Central memory CD4-positive, alpha-beta T cell (primary cell): ENCODE measurements around the gene TOX4.
"Not testable (repeated sequence)": the region's sequence is repeated elsewhere in the genome, so short reads cannot be mapped to it uniquely, and the experiment has no call there.

Source experiments
- DNase-seq: peaks from one replicate; pipeline ENCODE4 v3.0.0; 2022
- total RNA-seq, 3 experiments: gene quantifications; one replicate each; lab custom pipeline; 2026; lab: John Stamatoyannopoulos, UW

The TOX4 gene
- total RNA-seq = 102 to 116 (median 109) reads per million in 3 experiments

DNA sequence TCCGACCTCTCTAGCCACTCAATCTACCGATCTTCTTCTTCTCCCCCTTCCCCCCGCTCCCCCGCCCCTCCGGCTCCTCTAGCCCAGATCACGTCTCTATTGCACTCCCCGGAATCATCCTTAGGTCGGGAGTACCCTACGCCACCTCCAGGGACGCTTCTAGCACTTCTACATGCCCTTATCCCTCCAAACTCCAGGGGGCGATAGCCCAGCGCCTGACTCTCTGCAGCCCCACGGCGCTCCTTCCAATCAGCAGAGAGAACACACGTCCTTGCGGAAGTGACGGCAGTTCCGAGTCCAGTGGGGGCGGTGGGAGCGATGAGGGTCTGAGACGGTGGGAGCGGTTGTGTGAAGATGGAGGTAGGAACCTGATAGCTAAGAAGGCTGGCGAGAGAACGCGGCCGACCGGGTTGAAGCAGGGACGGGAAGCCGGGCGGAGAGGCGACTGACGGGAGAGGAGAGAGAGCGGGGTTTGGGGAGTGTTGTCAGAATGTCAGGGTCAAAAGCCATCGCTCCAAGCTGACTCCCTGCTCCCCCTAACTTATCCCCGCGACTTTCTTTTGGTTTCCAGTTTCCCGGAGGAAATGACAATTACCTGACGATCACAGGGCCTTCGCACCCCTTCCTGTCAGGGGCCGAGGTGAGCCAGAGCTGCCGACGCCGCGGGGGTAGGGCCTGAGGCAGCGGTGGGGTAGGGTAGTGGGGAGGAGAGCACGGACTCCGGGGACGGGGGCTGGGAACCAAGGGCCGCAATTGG lies at the start of gene TOX4, which contains the start of gene RAB2B:
Gene TOX4, plus strand, starts transcription at position 271 of the 757 bp plus-strand sequence. Its CDS starts 84 bp downstream, at position 355.
Gene RAB2B, minus strand, starts transcription at position 35 of the 757 bp plus-strand sequence. CDS start 87 bp downstream, outside the sequence.
- DNase-seq = peak; percentile 98

DNA sequence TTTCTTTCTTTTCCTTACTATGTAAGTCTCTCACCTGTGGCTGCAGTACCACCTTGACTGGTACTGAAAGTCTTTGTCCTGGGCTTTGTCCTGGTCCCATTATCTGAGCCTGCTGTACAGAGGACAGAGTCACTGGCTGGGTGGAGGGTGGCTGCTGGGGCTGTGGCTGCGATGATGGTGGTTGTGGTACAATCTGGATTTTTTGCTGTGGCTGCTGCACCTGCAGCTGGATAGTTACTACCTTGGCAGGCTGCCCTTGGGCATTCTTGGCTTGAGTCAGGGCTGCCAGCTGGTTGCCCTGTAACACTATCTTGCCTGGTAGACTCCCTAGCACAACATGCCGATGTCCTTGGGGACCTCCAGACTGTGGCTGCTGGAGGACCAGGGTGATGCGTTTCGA lies 48.1 kb upstream of the TOX4 start:
- DNase-seq = no peak

DNA sequence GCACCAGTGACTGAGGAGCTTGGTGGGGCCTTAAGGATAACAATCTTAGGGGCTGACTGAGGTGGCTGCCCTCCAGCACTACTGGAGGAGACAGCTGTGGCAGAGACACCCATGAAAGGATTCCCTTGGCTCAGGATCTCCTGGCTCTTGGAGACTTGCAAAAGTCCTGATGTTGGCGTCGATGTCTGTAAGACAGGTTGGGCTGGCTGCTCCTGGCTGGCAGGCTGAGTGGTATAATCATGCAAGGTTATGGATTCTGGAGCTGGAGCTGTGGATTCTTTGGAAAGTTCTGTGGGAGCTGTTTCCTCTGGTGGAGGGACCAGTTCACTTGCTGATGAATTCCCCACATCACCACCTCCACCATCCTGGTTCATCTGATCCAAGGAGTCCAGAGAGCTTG lies 45.9 kb upstream of the TOX4 start:
- no peak for DNase-seq

DNA sequence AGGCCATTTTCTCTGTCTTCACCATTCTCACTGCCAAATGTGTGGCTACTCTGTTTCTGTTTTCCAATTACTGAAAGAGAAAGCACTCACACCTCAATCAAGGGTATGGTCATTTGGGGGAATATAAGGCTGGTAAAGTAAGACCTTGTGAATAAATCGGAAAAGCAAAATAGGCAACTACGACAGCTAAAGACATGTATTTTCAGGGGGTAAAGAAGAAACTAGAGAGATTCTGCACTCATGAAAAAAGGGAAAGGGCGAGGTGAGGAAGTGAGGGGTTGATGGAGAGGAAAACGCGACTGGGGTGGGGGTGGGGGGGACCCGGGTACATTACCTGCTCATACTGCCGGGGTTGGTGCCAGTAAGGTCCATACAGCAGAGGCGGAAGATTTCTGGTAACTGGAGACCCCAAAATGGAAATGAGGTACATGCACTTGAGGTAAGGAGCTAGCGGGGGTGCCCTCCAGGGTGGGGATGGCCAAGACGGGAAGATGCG lies 40.4 kb upstream of the TOX4 start:
- no peak for DNase-seq

DNA sequence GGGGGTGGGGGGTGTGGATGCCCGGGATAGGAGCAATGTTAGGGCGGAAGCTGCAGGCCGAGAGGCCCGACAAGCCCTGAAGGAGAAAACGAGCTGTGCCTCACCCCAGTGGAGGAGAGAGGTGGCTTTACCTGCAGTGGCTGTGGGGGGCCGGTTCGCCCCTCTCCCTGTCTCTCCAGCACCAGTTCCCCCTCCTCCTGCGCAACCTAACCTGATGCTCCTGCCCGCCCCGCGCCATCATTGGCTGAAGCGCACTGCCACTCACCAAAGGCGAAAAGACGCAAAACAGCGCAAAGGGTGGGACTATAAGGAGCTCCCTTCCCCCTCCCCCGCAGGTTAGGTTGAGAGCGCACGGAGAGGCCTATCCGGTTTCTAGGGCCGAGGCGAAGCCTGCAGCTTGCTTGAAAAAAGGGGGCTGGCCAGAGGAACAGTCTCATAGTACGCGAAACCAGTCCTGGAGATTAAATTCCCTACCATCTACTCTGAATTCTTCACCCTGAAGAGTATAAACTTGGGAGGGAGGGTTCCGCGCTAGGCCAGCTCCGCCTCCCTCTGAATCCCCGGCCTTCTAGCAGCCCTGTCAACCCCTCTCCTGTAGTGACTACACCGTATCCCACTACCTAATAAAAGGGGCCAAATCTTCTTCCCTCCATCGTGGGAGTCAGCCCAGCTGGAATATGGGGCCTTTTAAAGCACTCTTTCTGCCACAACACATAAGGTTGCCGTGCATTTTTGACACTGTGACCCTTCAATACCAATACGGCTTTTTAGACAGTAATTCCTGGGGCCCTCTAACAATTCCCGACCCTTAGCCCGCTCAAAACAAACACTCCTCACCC lies 39.7 kb upstream of the TOX4 start:
- DNase-seq = peak; percentile 97

DNA sequence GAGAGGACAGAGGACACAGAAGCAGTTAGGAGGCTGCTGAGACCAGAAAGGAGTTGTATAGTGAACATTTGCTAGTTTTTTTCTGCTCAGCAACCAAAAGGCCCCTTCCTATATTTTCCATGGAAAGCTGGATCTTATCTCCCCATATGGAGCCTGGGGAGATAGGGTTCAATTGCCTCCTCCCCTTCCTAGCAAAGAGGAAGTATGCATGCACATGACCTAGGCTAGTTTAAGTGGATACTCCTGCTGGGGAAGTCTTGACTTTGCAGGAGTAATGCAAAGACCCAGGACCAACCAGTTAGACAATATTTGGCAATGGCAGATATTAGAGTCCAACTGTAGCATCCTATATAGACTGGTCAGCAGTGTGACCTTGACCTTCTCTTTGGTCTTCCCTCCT lies 36.1 kb upstream of the TOX4 start:
- DNase-seq = no peak

DNA sequence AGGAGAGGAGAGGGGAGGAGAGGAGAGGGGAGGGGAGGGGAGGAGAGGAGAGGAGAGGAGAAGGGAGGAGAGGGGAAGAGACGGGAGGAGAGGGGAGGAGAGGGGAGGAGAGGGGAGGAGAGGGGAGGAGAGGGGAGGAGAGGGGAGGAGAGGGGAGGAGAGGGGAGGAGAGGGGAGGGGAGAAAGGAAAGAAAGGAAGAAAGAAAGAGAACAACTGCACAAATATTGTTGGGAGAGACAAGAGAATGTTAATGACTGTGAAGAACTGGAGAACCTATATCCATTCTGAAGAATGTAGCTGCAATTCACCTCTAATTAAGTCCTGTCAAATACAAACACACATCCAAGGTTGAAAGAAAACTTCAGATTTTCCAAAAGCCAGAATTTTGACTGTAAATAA lies 34.3 kb upstream of the TOX4 start:
- DNase-seq = not testable (repeated sequence)

DNA sequence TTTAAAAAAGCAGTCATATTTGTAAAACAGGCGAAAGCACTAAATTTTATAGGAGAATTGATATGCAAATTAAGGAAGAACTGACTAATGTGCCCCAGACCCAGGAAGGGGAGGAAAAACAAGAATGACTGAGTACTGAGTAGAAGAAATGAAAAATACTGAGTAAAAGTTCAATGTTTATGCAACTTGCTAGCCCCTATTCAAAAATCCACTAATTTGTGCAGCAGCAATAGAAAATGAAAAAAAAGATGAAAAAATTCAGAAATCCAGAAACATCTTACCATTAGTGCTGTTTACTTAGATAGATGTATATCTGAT lies 27.1 kb upstream of the TOX4 start:
- DNase-seq = no peak

DNA sequence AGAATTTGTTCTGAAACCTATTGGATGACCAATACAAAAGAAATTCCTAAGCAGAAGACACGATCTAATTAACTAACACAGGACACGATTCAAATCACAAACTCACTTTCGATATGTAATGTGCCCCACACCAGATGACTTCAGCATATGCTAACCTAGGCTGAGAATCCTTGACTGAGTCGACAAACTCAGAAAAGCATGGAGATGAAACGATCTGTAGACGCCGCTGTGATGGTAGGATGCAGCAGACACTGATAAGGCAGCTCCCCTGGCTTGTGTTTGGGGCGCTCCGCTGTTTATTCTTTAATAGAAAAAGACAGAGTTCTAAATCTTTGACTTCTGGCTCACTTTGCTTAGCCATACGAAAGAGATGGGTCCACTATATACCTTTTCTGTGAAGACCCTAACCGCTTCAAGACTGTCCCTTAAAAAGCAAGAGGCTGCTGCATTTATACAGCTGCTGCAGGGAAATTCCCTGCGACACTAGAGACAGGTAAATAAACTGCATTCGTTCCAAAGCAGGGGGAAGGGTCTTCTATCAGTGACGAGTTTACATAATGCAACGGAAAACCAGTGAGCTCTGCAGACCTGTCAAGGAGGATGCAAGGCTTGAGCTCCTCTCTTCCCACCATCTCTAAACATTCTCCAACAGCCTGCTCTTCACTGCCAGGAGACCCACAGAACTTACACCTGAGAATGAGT lies 22.0 kb upstream of the TOX4 start:
- DNase-seq = peak; percentile 21

DNA sequence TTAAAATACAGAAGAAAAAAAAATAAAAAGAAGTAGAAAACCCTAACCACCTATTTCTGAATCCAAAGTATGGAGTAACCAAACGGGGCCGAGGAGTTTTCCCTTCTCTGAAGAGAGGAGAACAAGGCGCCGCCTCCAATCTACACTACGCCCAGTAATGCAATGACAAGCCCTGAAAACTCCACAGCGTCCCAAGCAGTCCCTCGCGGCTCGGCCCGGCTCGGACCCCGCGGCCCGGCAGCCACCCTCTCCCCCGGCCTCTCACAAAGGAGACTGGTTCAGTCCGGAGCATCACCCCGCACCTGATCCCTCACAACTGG lies 21.4 kb upstream of the TOX4 start:
- DNase-seq = no peak

DNA sequence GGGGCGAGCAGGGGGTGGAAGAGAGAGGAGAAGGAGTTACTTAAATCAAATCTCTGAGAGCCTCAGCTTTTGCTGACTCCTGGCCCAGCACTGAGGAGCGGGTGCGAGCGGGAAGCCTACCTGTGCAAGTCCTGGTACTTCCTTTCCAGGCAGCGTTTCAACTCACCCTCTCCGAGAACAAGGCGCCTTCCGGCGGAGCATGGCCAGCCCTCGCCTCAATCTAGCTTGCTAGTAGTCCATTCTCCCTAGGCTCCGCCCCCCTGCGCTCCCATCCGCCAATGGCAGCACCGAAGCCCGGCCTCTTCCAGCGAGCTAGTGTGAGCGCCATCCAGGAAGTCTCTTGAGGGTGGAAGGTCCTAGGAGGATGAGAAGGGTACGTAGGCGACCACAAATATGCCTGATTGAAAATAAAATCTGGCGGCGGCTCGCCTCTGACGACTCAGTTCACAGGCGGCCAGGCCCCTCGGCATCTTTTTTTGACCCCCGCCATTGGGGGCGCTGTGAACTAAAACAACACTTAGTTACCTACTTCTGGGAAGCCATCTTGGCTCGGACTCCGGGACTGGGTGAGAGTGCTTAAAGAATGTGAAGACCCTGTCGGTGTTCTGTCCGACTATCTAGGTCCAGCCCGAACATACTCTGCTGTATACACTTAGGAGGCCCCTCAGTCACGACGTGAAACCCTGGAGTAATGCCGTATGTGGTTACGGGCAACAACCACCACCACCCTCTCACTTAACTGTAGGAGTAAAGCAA lies 20.9 kb upstream of the TOX4 start, which contains the start of gene CHD8:
Gene CHD8, minus strand, starts transcription at position 212 of the 756 bp plus-strand sequence. CDS start 24,480 bp downstream, outside the sequence.
- peak; percentile 100 for DNase-seq

DNA sequence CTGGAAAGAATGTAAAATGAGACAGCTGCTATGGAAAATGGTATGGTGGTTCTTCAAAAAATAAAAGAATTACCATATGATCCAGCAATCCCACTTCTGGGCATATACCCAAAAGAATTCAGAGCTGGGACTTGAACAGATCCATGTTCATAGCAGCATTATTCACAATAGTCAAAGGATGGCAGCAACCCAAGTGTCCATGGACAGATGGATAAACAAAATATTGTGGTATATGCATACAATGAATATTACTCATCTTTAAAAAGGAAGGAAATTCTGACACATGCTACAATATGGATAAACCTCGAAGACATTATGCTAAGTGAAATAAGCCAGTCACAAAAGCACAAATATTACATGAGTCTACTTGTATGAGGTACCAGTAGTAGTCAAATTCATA lies 9.4 kb upstream of the TOX4 start:
- DNase-seq = no peak

DNA sequence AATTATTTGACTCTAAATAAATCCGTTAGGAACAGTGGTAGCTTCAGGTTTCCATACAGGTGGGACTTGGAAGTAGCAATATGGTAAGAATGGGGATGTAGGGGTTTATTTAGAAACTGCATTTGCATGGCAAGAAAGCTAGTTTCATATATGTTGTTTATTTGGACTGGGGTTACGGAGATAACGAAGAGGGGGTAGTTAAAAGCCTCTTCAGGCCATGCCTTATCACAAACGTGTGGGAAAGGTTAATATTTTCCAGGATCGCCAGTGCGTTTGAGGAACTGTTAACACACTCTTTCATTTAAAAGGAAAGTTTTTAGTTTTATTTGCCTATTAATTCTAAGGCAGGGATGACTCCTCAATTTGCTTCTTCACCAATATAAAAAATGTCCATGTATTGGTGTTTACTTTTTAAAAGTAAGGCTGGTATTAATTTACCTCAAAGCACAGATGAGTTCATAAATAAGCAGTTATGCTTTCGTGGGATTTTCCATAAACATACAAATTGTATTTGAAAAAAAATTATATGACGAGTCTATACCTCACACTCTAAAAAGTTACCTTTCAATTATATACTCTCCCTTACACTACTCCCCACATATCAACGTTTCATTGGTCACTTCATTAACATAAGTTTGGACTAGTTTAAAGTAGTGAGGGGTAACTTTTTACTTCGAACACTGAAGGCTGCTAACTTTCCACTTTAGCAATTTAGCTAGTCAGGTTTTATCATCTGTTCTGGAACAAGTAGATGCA lies 1.1 kb upstream of the TOX4 start:
- DNase-seq = no peak

DNA sequence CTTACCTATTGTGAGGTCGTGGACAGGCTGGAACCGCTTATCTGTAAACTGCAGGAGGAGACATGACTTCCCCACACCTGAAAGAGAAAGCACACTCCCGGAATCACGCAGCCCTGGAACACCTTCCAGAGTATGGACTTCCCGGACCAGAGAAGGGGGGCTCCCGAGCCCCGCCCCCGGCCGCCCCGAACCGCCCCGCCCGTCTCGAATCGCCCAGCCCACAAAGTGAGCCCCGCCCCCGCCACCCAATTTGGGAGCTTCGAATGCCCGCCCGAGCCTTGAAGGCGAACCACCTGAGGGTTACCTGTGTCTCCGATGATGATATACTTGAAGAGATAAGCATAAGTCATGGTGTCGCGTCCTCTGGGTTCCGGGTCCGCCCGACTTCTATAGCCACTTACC lies 471 bp upstream of the TOX4 start:
- no peak for DNase-seq

DNA sequence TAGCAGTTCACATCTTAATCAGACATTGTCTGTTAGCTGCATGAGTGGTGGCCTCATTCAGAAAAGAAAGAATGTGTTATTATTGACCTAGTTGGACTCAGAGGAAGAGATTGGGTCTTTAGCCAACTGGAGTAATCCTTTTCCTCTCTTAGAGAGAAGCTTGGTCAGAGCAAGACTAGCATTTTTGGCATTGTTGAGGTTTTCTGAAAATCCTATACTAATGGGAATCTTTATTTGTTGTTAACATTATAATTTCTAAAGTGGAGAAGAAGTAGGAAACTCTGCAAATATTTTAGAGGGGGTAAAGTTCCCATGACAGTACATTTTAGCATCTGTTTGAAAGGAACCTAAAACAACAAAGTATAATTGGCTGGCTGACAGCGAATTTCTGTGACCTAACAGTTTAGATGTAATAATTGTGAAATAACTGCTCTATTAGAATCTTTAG lies 9.7 kb downstream of the TOX4 start:
- DNase-seq = no peak

DNA sequence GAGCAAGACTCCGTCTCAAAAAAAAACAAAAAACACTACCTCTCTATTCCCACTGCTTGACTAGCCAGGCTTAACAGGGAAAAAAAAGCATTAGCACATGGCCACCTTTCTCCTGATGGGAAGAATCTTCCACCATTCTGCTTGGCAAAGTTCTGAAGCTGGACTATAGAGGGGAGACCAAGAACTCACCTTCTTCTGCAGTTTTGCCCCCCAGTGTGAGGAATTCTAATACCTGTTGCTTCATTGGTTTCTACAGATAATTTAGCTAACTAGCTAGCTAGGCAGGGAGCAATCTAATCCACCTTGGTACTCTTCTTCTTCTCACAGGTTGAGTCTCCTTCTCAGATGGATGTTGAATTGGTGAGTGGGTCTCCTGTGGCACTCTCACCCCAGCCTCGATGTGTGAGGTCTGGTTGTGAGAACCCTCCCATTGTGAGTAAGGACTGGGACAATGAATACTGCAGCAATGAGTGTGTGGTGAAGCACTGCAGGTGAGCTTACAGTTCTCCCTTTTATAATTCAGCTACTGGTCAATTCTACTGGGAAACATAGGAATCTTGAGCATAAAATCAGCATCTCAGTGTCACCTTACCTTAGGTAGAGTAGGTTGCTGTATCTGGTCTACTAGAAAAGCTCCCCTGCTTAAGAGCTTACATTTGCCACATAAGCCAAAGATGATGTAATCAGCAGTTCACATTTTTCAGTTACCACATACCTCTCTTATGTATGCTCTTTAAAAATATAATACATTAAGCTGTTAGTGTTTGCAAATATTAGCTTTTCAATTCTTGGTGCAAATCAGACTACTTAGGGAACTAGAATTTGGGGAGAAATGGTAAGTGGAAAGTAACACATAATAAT lies 18.1 kb downstream of the TOX4 start:
- DNase-seq = no peak

DNA sequence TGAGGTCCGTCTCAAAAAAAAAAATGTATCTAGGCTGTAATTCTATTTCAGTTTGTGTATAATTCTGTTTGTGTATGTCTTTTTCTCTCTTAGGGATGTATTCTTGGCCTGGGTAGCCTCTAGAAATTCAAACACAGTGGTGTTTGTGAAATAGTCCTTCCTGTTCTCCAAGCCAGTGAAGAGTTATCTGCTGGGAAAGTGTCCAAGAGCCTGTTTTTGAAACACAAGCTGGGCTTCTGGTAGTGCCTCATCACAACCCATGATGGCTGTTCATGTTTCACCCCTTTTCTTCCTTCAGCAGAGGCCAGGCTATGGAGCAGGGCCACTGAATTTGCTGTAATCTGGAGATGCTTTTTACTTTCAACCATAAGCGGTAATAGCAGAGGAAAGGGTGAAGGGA lies 19.5 kb downstream of the TOX4 start:
- DNase-seq = no peak

DNA sequence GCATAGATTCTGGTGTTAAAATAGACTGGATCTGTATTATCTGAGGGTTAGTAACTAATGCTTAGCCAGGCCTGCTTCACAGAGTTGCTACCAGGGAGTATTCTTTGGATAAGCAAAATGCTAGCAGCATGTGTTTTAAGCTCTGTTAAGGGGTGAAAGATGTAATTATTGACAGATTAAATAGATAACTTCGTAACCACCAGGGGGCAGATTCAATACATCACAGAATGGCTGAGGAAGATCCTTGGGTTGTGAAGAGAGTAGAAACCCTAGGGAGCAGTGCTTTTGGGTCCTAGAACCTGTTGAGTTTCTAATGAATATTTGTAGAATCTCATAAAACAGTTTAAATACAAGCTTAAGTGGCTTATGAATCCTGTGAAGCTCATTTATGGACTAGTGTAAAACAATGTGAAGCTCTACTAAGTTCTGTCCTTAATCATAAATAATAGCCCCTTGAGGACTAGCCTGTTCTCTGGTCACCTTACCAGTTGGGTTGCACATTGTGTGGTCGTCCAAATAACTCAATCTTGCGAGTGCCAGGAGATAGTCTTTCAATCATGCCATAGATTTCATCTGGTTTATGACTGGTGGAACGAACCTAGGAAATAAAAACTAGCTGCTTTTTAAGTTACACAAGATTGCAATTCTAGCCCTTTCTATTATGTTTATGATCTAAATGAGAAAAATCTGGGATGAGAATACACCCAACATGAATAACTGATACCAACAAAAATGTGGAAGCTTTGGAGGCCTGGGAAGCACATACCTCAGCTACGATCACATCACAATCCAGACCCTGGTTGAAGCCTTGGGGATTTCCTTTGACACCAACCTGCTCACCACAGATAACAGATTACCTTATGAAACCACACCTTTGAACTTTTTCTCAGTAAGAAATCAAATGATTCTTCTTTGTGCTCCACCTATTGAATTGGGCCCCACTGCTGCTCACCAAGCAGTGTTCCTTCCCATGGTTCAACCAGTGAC lies 21.8 kb downstream of the TOX4 start:
- peak; percentile 53 for DNase-seq

DNA sequence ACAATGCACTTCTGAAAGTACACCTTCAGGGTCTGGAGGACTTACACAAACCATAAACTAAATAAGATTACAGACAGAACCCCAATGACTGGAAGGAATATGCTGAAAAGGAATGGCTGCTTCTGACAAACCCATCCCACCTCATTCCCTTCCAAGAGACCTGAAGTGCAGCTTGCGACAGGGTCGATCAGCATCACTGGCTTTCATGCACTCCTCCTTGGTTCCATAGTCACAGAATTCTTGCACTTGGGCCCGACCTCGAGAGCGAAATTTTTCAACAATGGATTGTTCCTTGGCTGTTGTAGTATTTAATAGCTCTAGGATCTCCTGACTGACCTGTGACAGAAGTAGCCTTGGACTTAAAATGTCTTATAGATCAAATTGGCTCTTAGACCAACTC lies 24.6 kb downstream of the TOX4 start:
- DNase-seq = no peak
